ENCODE results near the gene DGCR2. TPM values are rescaled to one million over a fixed set of nuclear protein-coding genes. Genes with fewer than 3 reads are reported as not detected.

Gene DGCR2
- total and polyA plus RNA-seq, 10 of the 15 experiments (the other 5 are each of a cell fraction or from before 2014, with no cell fraction given), result 0.19 to 28.4 (median 16.0) TPM

DNA sequence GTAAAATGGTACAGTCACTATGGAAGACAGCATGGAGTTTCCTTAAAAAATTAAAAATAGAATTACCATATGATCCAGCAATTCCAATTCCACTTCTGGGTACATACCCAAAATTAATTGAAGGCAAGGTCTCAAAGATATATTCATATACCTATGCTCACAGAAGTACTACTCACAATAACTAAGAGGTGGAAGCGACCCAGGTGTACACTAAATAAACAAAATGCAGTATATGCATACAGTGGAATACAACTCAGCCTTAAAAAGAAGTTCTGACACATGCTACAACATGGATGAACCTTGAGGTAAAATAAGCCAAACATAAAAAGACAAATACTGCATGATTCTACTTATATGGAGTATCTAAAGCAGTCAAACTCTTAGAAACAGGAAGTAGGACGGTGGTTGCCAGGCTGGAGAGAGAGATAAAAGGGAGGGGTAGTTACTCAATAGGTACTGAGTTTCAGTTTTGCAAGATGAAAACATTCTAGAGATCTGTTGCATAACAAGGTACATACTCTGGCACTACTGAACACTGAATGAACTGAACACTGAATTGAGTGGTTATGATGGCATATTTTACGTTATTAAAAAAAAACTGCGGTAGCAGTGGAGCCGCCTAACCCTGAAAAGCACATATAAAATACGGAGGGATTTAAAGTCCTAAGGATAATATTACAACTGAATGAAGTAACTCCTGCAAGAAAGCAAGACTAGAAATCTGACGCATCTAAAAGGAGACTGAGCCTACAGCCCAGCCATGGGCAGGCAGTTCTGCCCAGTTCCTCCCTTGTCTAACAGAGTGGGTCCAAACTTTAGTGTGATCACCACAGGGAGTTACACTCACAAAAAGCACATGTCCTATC lies 12.8 kb downstream of the DGCR2 start (continued):
- TF ChIP-seq, protein P1, sequence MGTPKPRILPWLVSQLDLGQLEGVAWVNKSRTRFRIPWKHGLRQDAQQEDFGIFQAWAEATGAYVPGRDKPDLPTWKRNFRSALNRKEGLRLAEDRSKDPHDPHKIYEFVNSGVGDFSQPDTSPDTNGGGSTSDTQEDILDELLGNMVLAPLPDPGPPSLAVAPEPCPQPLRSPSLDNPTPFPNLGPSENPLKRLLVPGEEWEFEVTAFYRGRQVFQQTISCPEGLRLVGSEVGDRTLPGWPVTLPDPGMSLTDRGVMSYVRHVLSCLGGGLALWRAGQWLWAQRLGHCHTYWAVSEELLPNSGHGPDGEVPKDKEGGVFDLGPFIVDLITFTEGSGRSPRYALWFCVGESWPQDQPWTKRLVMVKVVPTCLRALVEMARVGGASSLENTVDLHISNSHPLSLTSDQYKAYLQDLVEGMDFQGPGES (IDR thresholded peaks at IDR 0.05), result no peak
- TF ChIP-seq ETV6 (conservative IDR thresholded peaks at IDR 0.05 in 1 of 2, IDR thresholded peaks at IDR 0.05 in 1 of 2; ENCODE audit: borderline replicate concordance in 1 of 2, low read depth in 1 of 2), result no peak

DNA sequence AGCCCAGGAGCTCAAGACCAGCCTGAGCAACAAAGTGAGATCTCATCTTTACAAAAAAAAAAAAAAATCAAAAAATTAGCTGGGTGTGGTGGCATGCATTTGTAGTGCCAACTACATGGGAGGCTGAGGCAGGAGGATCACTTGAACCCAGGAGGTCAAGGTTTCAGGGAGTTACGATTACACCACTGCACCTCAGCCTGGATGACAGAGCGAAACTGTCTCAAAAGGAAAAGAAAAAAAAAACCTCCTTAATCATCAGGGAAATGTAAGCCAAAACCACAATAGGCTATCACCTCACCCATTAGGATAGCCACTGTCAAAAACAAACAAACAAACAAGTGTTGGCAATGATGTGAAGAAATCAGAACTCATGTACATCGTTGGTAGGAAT lies 13.4 kb downstream of the DGCR2 start:
- SMC1A ChIA-PET (ENCODE audit: uncharacterized antibody, unreplicated experiment), result interaction anchor here (0.9 to 2.8 kb wide), 3 partner anchors 9 to 23 kb away, joined by 3 to 14 read pairs (median 5); no protein-coding TSS in a partner anchor
- Histone ChIP-seq H3K9ac (ENCODE audit: control insufficient read depth, insufficient read depth, low read length) (no peak overlapping the region), H3K4me1 (ENCODE audit: control insufficient read depth, insufficient read depth, low read length) (peaks cover 15% of the 10 kb centered on the region), H3K79me2 (ENCODE audit: control insufficient read depth, insufficient read depth, low read length) (peaks cover 61% of the 10 kb centered on the region), H3K9me3 (replicated peaks; ENCODE audit: control insufficient read depth, insufficient read depth, low read length) (no peaks in the 10 kb centered on the region), H3K36me3 (ENCODE audit: control insufficient read depth in 2 of 2, insufficient read depth in 2 of 2, low read length in 1 of 2) (peaks cover 0 to 5% of the 10 kb centered on the region in 2 experiments; a peak in 2 of 4 replicates), H3K27me3 (replicated peaks in 1 of 2; ENCODE audit: control insufficient read depth in 2 of 2, insufficient read depth in 2 of 2, low read length in 1 of 2) (no peaks in the 10 kb centered on the region), H3K27ac (ENCODE audit: control insufficient read depth, insufficient read depth) (peak overlapping the region; percentile 9; the same call in 1 of the 2 replicates), H3K4me2 (ENCODE audit: control insufficient read depth, insufficient read depth) (peak overlapping the region; percentile 43; the same call in 1 of the 2 replicates), H4K20me1 (ENCODE audit: control insufficient read depth, insufficient read depth) (peaks cover 2% of the 10 kb centered on the region; the same call in 1 of the 2 replicates), H3K4me3 (no peak overlapping the region), H2AFZ (ENCODE audit: control insufficient read depth, low read depth, low read length) (no peak overlapping the region)
- intact Hi-C loops (cut with micrococcal nuclease; ENCODE audit: unreplicated experiment) (loop anchor here (2.0 kb wide), 1 partner anchor 36 kb away; the partner anchor contains the start of gene ESS2), in situ Hi-C loops (cut with MboI) (no loop called here)
- CTCF ChIA-PET, result interaction anchor here (1.0 to 1.2 kb wide), 2 partner anchors 35 to 70 kb away, joined by 3 to 6 read pairs; partner anchors contain the start of genes ESS2 and SLC25A1
- no peak for ATAC-seq
- RAD21 ChIA-PET (ENCODE audit: unreplicated experiment), result interaction anchor here (1.6 kb wide), 1 partner anchor 35 kb away, joined by 5 read pairs; the partner anchor contains the start of gene ESS2
- BruUV-seq (replicated peaks), result no TSS peak
- no peak for FAIRE-seq
- POLR2A ChIA-PET, result no interaction called here
- WGBS (ENCODE audit: insufficient coverage, insufficient replicate concordance, low lambda C conversion rate, missing lambda C conversion rate), result 40% methylated on average over 3 of the region's 3 CpGs
- TF ChIP-seq TARDBP (IDR thresholded peaks at IDR 0.05; ENCODE audit: borderline replicate concordance) (no peak), KLF5 (IDR thresholded peaks at IDR 0.05; ENCODE audit: partially characterized antibody) (no peak), BHLHE40 (IDR thresholded peaks at IDR 0.05; ENCODE audit: borderline replicate concordance in 1 of 2, low read depth in 2 of 2, low read length in 1 of 2) (no peak)
- TF ChIP-seq, protein P2, sequence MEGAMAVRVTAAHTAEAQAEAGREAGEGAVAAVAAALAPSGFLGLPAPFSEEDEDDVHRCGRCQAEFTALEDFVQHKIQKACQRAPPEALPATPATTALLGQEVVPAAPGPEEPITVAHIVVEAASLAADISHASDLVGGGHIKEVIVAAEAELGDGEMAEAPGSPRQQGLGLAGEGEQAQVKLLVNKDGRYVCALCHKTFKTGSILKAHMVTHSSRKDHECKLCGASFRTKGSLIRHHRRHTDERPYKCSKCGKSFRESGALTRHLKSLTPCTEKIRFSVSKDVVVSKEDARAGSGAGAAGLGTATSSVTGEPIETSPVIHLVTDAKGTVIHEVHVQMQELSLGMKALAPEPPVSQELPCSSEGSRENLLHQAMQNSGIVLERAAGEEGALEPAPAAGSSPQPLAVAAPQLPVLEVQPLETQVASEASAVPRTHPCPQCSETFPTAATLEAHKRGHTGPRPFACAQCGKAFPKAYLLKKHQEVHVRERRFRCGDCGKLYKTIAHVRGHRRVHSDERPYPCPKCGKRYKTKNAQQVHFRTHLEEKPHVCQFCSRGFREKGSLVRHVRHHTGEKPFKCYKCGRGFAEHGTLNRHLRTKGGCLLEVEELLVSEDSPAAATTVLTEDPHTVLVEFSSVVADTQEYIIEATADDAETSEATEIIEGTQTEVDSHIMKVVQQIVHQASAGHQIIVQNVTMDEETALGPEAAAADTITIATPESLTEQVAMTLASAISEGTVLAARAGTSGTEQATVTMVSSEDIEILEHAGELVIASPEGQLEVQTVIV (IDR thresholded peaks at IDR 0.05; ENCODE audit: borderline replicate concordance, partially characterized antibody), result no peak
- no peak for DNase-seq (ENCODE audit: low read depth, low spot score)
